ENCODE results near the gene OR10J1. TPM values are rescaled to one million over a fixed set of nuclear protein-coding genes. Genes with fewer than 3 reads are reported as not detected.

OR10J1 gene
- total and polyA plus RNA-seq, 2 experiments from 2014 or later: not detected

- no peaks in the 10 kb centered on the region for H3K4me1 Mint-ChIP-seq
- Histone ChIP-seq H3K4me1 (ENCODE audit: insufficient read depth) (no peaks in the 10 kb centered on the region), H3K27ac (ENCODE audit: low read depth) (no peak overlapping the region), H3K79me2 (replicated peaks; ENCODE audit: insufficient read depth) (no peaks in the 10 kb centered on the region), H3F3A (replicated peaks; ENCODE audit: low read depth) (no peaks in the 10 kb centered on the region), H4K20me1 (replicated peaks; ENCODE audit: insufficient read depth) (no peaks in the 10 kb centered on the region), H3K4me3 (no peak overlapping the region), H3K9me2 (ENCODE audit: insufficient read depth) (peaks cover 4% of the 10 kb centered on the region; the same call in 1 of the 2 replicates), H3K27me3 (ENCODE audit: insufficient read depth) (no peaks in the 10 kb centered on the region), H2AFZ (no peak overlapping the region), H3K36me3 (ENCODE audit: insufficient read depth) (no peaks in the 10 kb centered on the region), H3K4me2 (no peak overlapping the region)
- no peak overlapping the region for H3K27ac Mint-ChIP-seq
- TF ChIP-seq ZNF462 (CRISPR knock-in tag; IDR thresholded peaks at IDR 0.05) (no peak), ZNF331 (CRISPR knock-in tag; IDR thresholded peaks at IDR 0.05; ENCODE audit: low read depth) (no peak), POLR2AphosphoS5 (IDR thresholded peaks at IDR 0.05; ENCODE audit: low read depth) (no peak), REST (IDR thresholded peaks at IDR 0.05; ENCODE audit: unreplicated experiment) (no peak), ETS1 (IDR thresholded peaks at IDR 0.05) (no peak), JUNB (IDR thresholded peaks at IDR 0.05; ENCODE audit: unreplicated experiment) (no peak), CREB1 (CRISPR knock-in tag; IDR thresholded peaks at IDR 0.05; ENCODE audit: low read depth) (no peak), CTCF (conservative IDR thresholded peaks at IDR 0.05; ENCODE audit: low read depth in 2 of 2) (no peak), STAT1 (IDR thresholded peaks at IDR 0.05; ENCODE audit: unreplicated experiment) (no peak), EZH2 (IDR thresholded peaks at IDR 0.05; ENCODE audit: low read depth, unreplicated experiment) (no peak), EZH2phosphoT487 (IDR thresholded peaks at IDR 0.05; ENCODE audit: unreplicated experiment) (no peak), NANOG (IDR thresholded peaks at IDR 0.05; ENCODE audit: borderline replicate concordance) (no peak), ZNF114 (CRISPR knock-in tag; IDR thresholded peaks at IDR 0.05) (no peak)
- H3K27me3 Mint-ChIP-seq (ENCODE audit: insufficient read depth, low read depth, poor library complexity): no peaks in the 10 kb centered on the region
- no peak for ATAC-seq
- DNase-seq (ENCODE audit: low spot score): no peak
- H3K9me3 Mint-ChIP-seq: no peaks in the 10 kb centered on the region
- H3K4me3 Mint-ChIP-seq: no peak overlapping the region
- no peaks in the 10 kb centered on the region for H3K36me3 Mint-ChIP-seq (ENCODE audit: low read depth)
These were observed 8.5 kb upstream of the OR10J1 start for GRCh38 chr1:159430985-159431384.
